HEK293 (cell line): ENCODE data around the gene TMSB15B.

Experiments
- ATF2 ChIP-seq: fragments of 450-650 bp; formaldehyde crosslinking; IDR thresholded peaks from 2 replicates; pipeline ENCODE4 v1.5.1; 2016; ENCODE audit warnings: missing biosample characterization, missing genetic modification characterization, low read depth
- KLF9 ChIP-seq: fragments of 450-650 bp; formaldehyde crosslinking; IDR thresholded peaks from 2 replicates; pipeline ENCODE4 v1.5.1; 2016; ENCODE audit warnings: missing biosample characterization, missing genetic modification characterization, low read depth
- OSR2 ChIP-seq: fragments of 450-650 bp; formaldehyde crosslinking; IDR thresholded peaks from 2 replicates; pipeline ENCODE4 v1.5.1; 2016; ENCODE audit warnings: missing biosample characterization, missing genetic modification characterization
- SALL2 ChIP-seq: fragments of 450-650 bp; formaldehyde crosslinking; IDR thresholded peaks from 2 replicates; pipeline ENCODE4 v1.5.0; 2017; ENCODE audit warnings: missing biosample characterization, mild to moderate bottlenecking, missing genetic modification characterization, borderline replicate concordance
- ZNF48 ChIP-seq: fragments of 450-650 bp; formaldehyde crosslinking; IDR thresholded peaks from 2 replicates; pipeline ENCODE4 v1.5.1; 2016; ENCODE audit warnings: missing biosample characterization, missing genetic modification characterization
- ZNF670 ChIP-seq: fragments of 450-650 bp; formaldehyde crosslinking; IDR thresholded peaks from 2 replicates; pipeline ENCODE4 v1.5.1; 2016; ENCODE audit warnings: missing biosample characterization, missing genetic modification characterization, low read depth
- TF ChIP-seq, protein P1 (sequence below): fragments of 450-650 bp; formaldehyde crosslinking; IDR thresholded peaks from 2 replicates; pipeline ENCODE4 v1.5.1; 2016; ENCODE audit warnings: missing biosample characterization, missing genetic modification characterization
- TF ChIP-seq, protein P2 (sequence below): IDR thresholded peaks from 2 replicates; pipeline ENCODE4 v1.6.1; 2011; ENCODE audit warnings: mild to moderate bottlenecking, low read depth, low read length, borderline replicate concordance

- TF ChIP-seq, protein P1, sequence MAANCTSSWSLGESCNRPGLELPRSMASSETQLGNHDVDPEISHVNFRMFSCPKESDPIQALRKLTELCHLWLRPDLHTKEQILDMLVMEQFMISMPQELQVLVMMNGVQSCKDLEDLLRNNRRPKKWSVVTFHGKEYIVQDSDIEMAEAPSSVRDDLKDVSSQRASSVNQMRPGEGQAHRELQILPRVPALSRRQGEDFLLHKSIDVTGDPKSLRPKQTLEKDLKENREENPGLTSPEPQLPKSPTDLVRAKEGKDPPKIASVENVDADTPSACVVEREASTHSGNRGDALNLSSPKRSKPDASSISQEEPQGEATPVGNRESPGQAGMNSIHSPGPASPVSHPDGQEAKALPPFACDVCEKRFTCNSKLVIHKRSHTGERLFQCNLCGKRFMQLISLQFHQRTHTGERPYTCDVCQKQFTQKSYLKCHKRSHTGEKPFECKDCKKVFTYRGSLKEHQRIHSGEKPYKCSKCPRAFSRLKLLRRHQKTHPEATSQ (tag by site-specific recombination) = no peak
- TF ChIP-seq ZNF670 (tag by site-specific recombination) = no peak
- TF ChIP-seq OSR2 (tag by site-specific recombination) = no peak
- no peak for TF ChIP-seq KLF9 (tag by site-specific recombination)
- no peak for TF ChIP-seq ATF2 (tag by site-specific recombination)
- no peak for TF ChIP-seq ZNF48 (tag by site-specific recombination)
- TF ChIP-seq, protein P2, sequence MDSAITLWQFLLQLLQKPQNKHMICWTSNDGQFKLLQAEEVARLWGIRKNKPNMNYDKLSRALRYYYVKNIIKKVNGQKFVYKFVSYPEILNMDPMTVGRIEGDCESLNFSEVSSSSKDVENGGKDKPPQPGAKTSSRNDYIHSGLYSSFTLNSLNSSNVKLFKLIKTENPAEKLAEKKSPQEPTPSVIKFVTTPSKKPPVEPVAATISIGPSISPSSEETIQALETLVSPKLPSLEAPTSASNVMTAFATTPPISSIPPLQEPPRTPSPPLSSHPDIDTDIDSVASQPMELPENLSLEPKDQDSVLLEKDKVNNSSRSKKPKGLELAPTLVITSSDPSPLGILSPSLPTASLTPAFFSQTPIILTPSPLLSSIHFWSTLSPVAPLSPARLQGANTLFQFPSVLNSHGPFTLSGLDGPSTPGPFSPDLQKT = no peak
- TF ChIP-seq SALL2 = no peak
These were observed 43.2 kb upstream of the TMSB15B start for GRCh38 chrX:103919270-103919637.
